Fibroblast of mammary gland (primary cell): ENCODE data around the gene CXorf38.

Experiments
- DNase-seq: peaks from one replicate; pipeline ENCODE4 v3.0.0-alpha.2; 2010; ENCODE audit warnings: low read depth
- H3K4me3 ChIP-seq: 2 replicates; pipeline ENCODE4 v1.5.1; 2011; ENCODE audit warnings: low read depth, mild to moderate bottlenecking, low read length, moderate library complexity; ENCODE audit not compliant: control insufficient read depth
- CTCF ChIP-seq: conservative IDR thresholded peaks from 2 replicates; pipeline ENCODE4 v1.5.1; 2011; ENCODE audit warnings: low read depth, low read length, inconsistent platforms; ENCODE audit not compliant: control insufficient read depth, insufficient read depth

CXorf38 gene

GRCh38 chrX:40647307-40648197, at the start of gene CXorf38:
Gene CXorf38, minus strand, starts transcription at chrX:40647561. Its CDS starts 41 bp downstream, at chrX:40647520.
- no peak for TF ChIP-seq CTCF
- peak within 1 kb of the TSS; percentile 76 for H3K4me3 ChIP-seq
- peak; percentile 88 for DNase-seq

- DNase-seq: peak; percentile 18
- H3K4me3 ChIP-seq: no peak overlapping the region
- no peak for TF ChIP-seq CTCF
Observed at GRCh38 chrX:40694802-40695201, 47.4 kb upstream of the CXorf38 start.

- no peak for TF ChIP-seq CTCF
- no peak for DNase-seq
Observed at GRCh38 chrX:40688929-40689328, 41.6 kb upstream of the CXorf38 start.

GRCh38 chrX:40687169-40687568, 39.8 kb upstream of the CXorf38 start:
- no peak for TF ChIP-seq CTCF
- DNase-seq: no peak
- no peak overlapping the region for H3K4me3 ChIP-seq

More at GRCh38 chrX:40688929-40689328, 41.6 kb upstream of the CXorf38 start:
- no peak overlapping the region for H3K4me3 ChIP-seq

- no peak for TF ChIP-seq CTCF
- no peak for DNase-seq
- no peak overlapping the region for H3K4me3 ChIP-seq
Observed at GRCh38 chrX:40685362-40685918, 38.1 kb upstream of the CXorf38 start.

GRCh38 chrX:40684092-40684491, 36.7 kb upstream of the CXorf38 start:
- no peak overlapping the region for H3K4me3 ChIP-seq
- no peak for DNase-seq
- no peak for TF ChIP-seq CTCF
